ENCODE data around the gene RNU6-1. TPM values are rescaled to one million over a fixed set of nuclear protein-coding genes. Genes with fewer than 3 reads are reported as not detected.

Gene RNU6-1
- total and polyA plus RNA-seq, 2 experiments from 2014 or later = not detected

DNA sequence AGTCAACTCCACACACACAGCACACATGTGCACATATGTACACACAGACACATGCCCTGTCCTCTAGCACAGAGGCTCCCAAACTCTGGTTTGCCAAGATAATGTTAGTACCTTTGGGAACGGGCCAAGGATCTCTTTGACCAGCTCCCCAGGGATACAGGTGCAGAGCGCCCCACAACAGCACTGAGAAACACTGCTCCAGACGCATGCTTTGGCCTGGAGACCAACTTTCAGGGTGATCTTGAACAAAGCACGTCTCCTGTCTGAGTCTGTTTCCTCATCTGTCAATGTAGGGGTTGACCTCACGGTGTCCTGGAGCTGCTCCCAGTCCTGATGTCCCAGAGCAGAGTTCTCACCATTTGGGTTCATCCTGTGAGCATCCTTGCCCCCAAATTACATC lies 30.4 kb downstream of the RNU6-1 start (continued):
- no peak for TF ChIP-seq ZNF462 (CRISPR knock-in tag; IDR thresholded peaks at IDR 0.05)
- TF ChIP-seq CREB1 (CRISPR knock-in tag; IDR thresholded peaks at IDR 0.05; ENCODE audit: low read depth) = no peak
- TF ChIP-seq, protein P1, sequence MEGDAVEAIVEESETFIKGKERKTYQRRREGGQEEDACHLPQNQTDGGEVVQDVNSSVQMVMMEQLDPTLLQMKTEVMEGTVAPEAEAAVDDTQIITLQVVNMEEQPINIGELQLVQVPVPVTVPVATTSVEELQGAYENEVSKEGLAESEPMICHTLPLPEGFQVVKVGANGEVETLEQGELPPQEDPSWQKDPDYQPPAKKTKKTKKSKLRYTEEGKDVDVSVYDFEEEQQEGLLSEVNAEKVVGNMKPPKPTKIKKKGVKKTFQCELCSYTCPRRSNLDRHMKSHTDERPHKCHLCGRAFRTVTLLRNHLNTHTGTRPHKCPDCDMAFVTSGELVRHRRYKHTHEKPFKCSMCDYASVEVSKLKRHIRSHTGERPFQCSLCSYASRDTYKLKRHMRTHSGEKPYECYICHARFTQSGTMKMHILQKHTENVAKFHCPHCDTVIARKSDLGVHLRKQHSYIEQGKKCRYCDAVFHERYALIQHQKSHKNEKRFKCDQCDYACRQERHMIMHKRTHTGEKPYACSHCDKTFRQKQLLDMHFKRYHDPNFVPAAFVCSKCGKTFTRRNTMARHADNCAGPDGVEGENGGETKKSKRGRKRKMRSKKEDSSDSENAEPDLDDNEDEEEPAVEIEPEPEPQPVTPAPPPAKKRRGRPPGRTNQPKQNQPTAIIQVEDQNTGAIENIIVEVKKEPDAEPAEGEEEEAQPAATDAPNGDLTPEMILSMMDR (conservative IDR thresholded peaks at IDR 0.05; ENCODE audit: low read depth in 2 of 2) = no peak
- no peak for TF ChIP-seq EZH2 (IDR thresholded peaks at IDR 0.05; ENCODE audit: low read depth, unreplicated experiment)

GRCh38 chr15:67808821-67809220 lies 31.0 kb downstream of the RNU6-1 start:
- Mint-ChIP-seq H3K36me3 (ENCODE audit: low read depth) (no peaks in the 10 kb centered on the region; the same call in 2 of the 3 replicates), H3K4me3 (no peak overlapping the region), H3K4me1 (peaks cover 39% of the 10 kb centered on the region), H3K27me3 (ENCODE audit: insufficient read depth, low read depth, poor library complexity) (peaks cover 23% of the 10 kb centered on the region), H3K9me3 (no peaks in the 10 kb centered on the region), H3K27ac (no peak overlapping the region)
- ATAC-seq (no peak), DNase-seq (ENCODE audit: low spot score) (no peak)
- Histone ChIP-seq H3K9me2 (ENCODE audit: insufficient read depth) (no peaks in the 10 kb centered on the region), H4K20me1 (replicated peaks; ENCODE audit: insufficient read depth) (no peaks in the 10 kb centered on the region), H3K4me2 (no peak overlapping the region), H3K79me2 (replicated peaks; ENCODE audit: insufficient read depth) (no peaks in the 10 kb centered on the region), H2AFZ (no peak overlapping the region), H3K27ac (ENCODE audit: low read depth) (no peak overlapping the region), H3K4me1 (ENCODE audit: insufficient read depth) (peaks cover 13% of the 10 kb centered on the region), H3K36me3 (ENCODE audit: insufficient read depth) (no peaks in the 10 kb centered on the region), H3K4me3 (no peak overlapping the region), H3K27me3 (ENCODE audit: insufficient read depth) (no peaks in the 10 kb centered on the region), H3F3A (replicated peaks; ENCODE audit: low read depth) (no peaks in the 10 kb centered on the region)
- TF ChIP-seq JUNB (IDR thresholded peaks at IDR 0.05; ENCODE audit: unreplicated experiment) = no peak
- TF ChIP-seq EZH2phosphoT487 (IDR thresholded peaks at IDR 0.05; ENCODE audit: unreplicated experiment) = no peak
- no peak for TF ChIP-seq STAT1 (IDR thresholded peaks at IDR 0.05; ENCODE audit: unreplicated experiment)
- TF ChIP-seq EZH2 (IDR thresholded peaks at IDR 0.05; ENCODE audit: low read depth, unreplicated experiment) = no peak
- no peak for TF ChIP-seq NANOG (IDR thresholded peaks at IDR 0.05; ENCODE audit: borderline replicate concordance)
- TF ChIP-seq ZNF462 (CRISPR knock-in tag; IDR thresholded peaks at IDR 0.05) = no peak

Data from GM23338 (cell line).